Measurements from ENCODE around the gene GRIPAP1. TPM values are rescaled to one million over a fixed set of nuclear protein-coding genes. Genes with fewer than 3 reads are reported as not detected.

Gene GRIPAP1
- total RNA-seq, 1 donor from 2014 or later: 43.4 TPM

DNA sequence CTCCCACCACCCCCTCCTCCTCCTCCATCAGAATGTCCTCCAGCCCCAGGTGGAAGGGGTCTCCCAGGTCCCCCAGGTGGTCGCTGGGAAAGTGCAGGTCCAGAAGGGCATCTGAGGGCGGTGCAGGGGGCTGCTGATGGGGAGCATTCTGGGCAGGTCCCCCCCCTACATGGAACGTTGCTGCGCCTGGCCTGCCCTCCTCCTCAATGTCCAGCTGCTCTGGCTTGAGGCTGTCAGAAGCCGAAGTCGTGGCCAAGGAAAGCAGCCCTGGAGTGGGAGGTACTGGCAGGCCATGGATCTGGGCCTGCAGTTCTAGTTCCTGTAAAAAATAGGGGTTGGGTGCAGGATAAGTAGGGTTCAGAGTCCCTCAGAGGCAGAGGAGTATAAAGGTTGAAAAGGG lies 28.2 kb upstream of the GRIPAP1 start:
- Histone ChIP-seq H2AFZ (ENCODE audit: low read depth, low read length) (no peak overlapping the region), H4K20me1 (ENCODE audit: insufficient read depth, low read length) (peaks cover 10% of the 10 kb centered on the region), H3K27me3 (ENCODE audit: insufficient read depth, low read length) (no peaks in the 10 kb centered on the region), H3K9ac (ENCODE audit: low read length) (no peak overlapping the region), H3K4me3 (ENCODE audit: insufficient read depth, low read depth, low read length) (no peak overlapping the region), H3K79me2 (ENCODE audit: insufficient read depth, low read length) (peaks cover 4% of the 10 kb centered on the region), H3K27ac (ENCODE audit: low read depth, low read length) (no peak overlapping the region), H3K9me3 (ENCODE audit: insufficient read depth, low read depth, low read length) (no peaks in the 10 kb centered on the region), H3K36me3 (ENCODE audit: insufficient read depth, low read length) (peaks cover 5% of the 10 kb centered on the region), H3K4me2 (ENCODE audit: low read length) (no peak overlapping the region), H3K4me1 (ENCODE audit: insufficient read depth, low read length) (peaks cover 3% of the 10 kb centered on the region)
- TF ChIP-seq, protein P1, sequence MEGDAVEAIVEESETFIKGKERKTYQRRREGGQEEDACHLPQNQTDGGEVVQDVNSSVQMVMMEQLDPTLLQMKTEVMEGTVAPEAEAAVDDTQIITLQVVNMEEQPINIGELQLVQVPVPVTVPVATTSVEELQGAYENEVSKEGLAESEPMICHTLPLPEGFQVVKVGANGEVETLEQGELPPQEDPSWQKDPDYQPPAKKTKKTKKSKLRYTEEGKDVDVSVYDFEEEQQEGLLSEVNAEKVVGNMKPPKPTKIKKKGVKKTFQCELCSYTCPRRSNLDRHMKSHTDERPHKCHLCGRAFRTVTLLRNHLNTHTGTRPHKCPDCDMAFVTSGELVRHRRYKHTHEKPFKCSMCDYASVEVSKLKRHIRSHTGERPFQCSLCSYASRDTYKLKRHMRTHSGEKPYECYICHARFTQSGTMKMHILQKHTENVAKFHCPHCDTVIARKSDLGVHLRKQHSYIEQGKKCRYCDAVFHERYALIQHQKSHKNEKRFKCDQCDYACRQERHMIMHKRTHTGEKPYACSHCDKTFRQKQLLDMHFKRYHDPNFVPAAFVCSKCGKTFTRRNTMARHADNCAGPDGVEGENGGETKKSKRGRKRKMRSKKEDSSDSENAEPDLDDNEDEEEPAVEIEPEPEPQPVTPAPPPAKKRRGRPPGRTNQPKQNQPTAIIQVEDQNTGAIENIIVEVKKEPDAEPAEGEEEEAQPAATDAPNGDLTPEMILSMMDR (IDR thresholded peaks at IDR 0.05; ENCODE audit: insufficient read depth, low read depth, low read length): no peak
- TF ChIP-seq EZH2 (IDR thresholded peaks at IDR 0.05; ENCODE audit: insufficient read depth, low read length): no peak
- no peak overlapping the region for H3K27ac Mint-ChIP-seq (ENCODE audit: unreplicated experiment)
- FAIRE-seq (no peak), DNase-seq (ENCODE audit: low read depth) (no peak)
- H3K27me3 Mint-ChIP-seq (ENCODE audit: low read depth, unreplicated experiment): no peaks in the 10 kb centered on the region
- H3K36me3 Mint-ChIP-seq (ENCODE audit: low read depth, unreplicated experiment): peaks cover 19% of the 10 kb centered on the region
- no peaks in the 10 kb centered on the region for H3K9me3 Mint-ChIP-seq (ENCODE audit: unreplicated experiment)
- H3K4me3 Mint-ChIP-seq (ENCODE audit: unreplicated experiment): no peak overlapping the region
- peaks cover 6% of the 10 kb centered on the region for H3K4me1 Mint-ChIP-seq (ENCODE audit: low read depth, unreplicated experiment)

DNA sequence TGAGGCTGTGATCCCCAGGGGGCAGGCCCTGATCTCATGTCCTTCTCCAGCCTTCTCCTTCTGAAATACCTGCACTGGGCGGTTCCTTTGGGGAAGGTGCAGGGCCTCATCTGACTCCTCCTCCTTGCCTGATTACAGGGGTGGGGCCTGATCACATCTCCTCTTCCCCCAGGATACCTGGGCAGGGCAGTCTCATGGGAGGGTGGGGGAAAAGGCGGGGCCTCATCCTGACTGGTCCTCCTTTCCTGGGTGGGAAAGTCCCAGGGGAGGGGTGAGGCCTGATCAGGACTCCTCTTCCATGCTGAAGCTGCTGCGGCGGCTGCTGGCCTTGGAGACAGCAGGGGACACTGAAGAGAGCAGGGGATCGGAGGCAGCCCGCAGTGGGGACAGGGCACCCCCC lies 27.8 kb upstream of the GRIPAP1 start:
- Histone ChIP-seq H3K4me2 (ENCODE audit: low read length) (no peak overlapping the region), H4K20me1 (ENCODE audit: insufficient read depth, low read length) (peaks cover 10% of the 10 kb centered on the region), H3K36me3 (ENCODE audit: insufficient read depth, low read length) (peaks cover 5% of the 10 kb centered on the region), H3K4me3 (ENCODE audit: insufficient read depth, low read depth, low read length) (no peak overlapping the region), H3K4me1 (ENCODE audit: insufficient read depth, low read length) (peaks cover 3% of the 10 kb centered on the region), H3K79me2 (ENCODE audit: insufficient read depth, low read length) (peaks cover 4% of the 10 kb centered on the region), H3K9ac (ENCODE audit: low read length) (no peak overlapping the region), H2AFZ (ENCODE audit: low read depth, low read length) (no peak overlapping the region), H3K9me3 (ENCODE audit: insufficient read depth, low read depth, low read length) (no peaks in the 10 kb centered on the region), H3K27me3 (ENCODE audit: insufficient read depth, low read length) (no peaks in the 10 kb centered on the region), H3K27ac (ENCODE audit: low read depth, low read length) (no peak overlapping the region)
- Mint-ChIP-seq H3K27me3 (ENCODE audit: low read depth, unreplicated experiment) (no peaks in the 10 kb centered on the region), H3K36me3 (ENCODE audit: low read depth, unreplicated experiment) (peaks cover 19% of the 10 kb centered on the region), H3K27ac (ENCODE audit: unreplicated experiment) (no peak overlapping the region), H3K9me3 (ENCODE audit: unreplicated experiment) (no peaks in the 10 kb centered on the region), H3K4me3 (ENCODE audit: unreplicated experiment) (no peak overlapping the region), H3K4me1 (ENCODE audit: low read depth, unreplicated experiment) (peaks cover 6% of the 10 kb centered on the region)
- DNase-seq (ENCODE audit: low read depth): no peak
- no peak for FAIRE-seq
- TF ChIP-seq, protein P1 (IDR thresholded peaks at IDR 0.05; ENCODE audit: insufficient read depth, low read depth, low read length): no peak
- no peak for TF ChIP-seq EZH2 (IDR thresholded peaks at IDR 0.05; ENCODE audit: insufficient read depth, low read length)

DNA sequence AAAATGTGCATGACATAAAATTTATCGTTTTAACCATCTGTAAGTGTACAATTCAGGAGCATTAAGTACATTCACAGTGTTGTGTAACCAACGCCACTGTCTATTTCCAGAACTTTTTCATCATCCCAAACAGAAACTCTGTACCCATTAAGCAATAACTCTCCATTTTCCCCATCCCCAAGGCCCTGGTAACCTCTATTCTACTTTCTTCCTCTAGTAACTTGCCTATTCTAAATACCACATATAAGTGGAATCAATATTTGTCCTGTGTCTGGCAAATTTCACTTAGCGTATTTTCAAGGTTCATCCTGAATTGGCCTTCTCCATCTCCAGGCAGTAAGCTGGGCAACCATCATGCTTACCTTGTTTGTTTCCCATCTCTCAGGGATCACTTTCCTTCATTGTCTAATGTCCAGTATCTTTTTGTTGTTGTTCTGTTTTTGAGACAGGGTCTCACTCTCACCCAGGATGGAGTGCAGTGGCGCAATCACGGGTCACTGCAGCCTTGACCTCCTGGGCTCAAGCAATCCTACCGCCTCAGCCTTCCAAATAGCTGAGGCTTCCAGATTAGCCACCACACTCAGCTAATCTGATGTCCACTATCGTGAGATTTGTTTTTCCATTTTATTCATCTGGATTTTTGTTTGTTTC lies 17.7 kb upstream of the GRIPAP1 start:
- Histone ChIP-seq H3K4me2 (ENCODE audit: low read length) (no peak overlapping the region), H3K4me3 (ENCODE audit: insufficient read depth, low read depth, low read length) (no peak overlapping the region), H3K9ac (ENCODE audit: low read length) (no peak overlapping the region), H2AFZ (ENCODE audit: low read depth, low read length) (no peak overlapping the region), H3K36me3 (ENCODE audit: insufficient read depth, low read length) (no peaks in the 10 kb centered on the region), H3K27me3 (ENCODE audit: insufficient read depth, low read length) (no peaks in the 10 kb centered on the region), H4K20me1 (ENCODE audit: insufficient read depth, low read length) (no peaks in the 10 kb centered on the region), H3K27ac (ENCODE audit: low read depth, low read length) (no peak overlapping the region), H3K9me3 (ENCODE audit: insufficient read depth, low read depth, low read length) (no peaks in the 10 kb centered on the region), H3K79me2 (ENCODE audit: insufficient read depth, low read length) (no peaks in the 10 kb centered on the region), H3K4me1 (ENCODE audit: insufficient read depth, low read length) (no peaks in the 10 kb centered on the region)
- Mint-ChIP-seq H3K4me3 (ENCODE audit: unreplicated experiment) (no peak overlapping the region), H3K27ac (ENCODE audit: unreplicated experiment) (no peak overlapping the region), H3K27me3 (ENCODE audit: low read depth, unreplicated experiment) (no peaks in the 10 kb centered on the region), H3K36me3 (ENCODE audit: low read depth, unreplicated experiment) (no peaks in the 10 kb centered on the region), H3K9me3 (ENCODE audit: unreplicated experiment) (no peaks in the 10 kb centered on the region), H3K4me1 (ENCODE audit: low read depth, unreplicated experiment) (no peaks in the 10 kb centered on the region)
- FAIRE-seq: peak; percentile 17
- TF ChIP-seq, protein P1 (IDR thresholded peaks at IDR 0.05; ENCODE audit: insufficient read depth, low read depth, low read length): no peak
- no peak for TF ChIP-seq EZH2 (IDR thresholded peaks at IDR 0.05; ENCODE audit: insufficient read depth, low read length)
- no peak for DNase-seq (ENCODE audit: low read depth)

All from astrocyte (in vitro differentiated cells and primary cell).